Natural killer cell (primary cell): ENCODE results near the gene RBM44. TPM values are rescaled to one million over a fixed set of nuclear protein-coding genes. Genes with fewer than 3 reads are reported as not detected.

Experiments used
- ATAC-seq, 3 donors: fragments of 150-1000 bp in 2 of 3; fragments of 200-7000 bp in 1 of 3; cut with Tn5 transposase; 1 replicate in 1 of 3; 2 replicates in 2 of 3; pipeline ENCODE4 v1.10.0; 2021; ENCODE audit warnings: mild to moderate bottlenecking in 2 of 3, moderate library complexity in 2 of 3
- DNase-seq, 2 donors: peaks; one replicate each; pipeline versions ENCODE4 v3.0.0 to v3.0.0-alpha.2; 2013 to 2021; ENCODE audit warnings: mixed read lengths in 1 of 2
- H3K27ac ChIP-seq: one replicate; pipeline ENCODE4 v1.5.1; 2013; ENCODE audit warnings: mild to moderate bottlenecking, low read length
- H3K27me3 ChIP-seq: one replicate; pipeline ENCODE4 v1.6.1; 2013; ENCODE audit warnings: low read length; ENCODE audit not compliant: control insufficient read depth, insufficient read depth
- H3K36me3 ChIP-seq: one replicate; pipeline ENCODE4 v1.6.1; 2013; ENCODE audit warnings: low read length; ENCODE audit not compliant: control insufficient read depth, insufficient read depth
- H3K4me1 ChIP-seq: one replicate; pipeline ENCODE4 v1.6.1; 2013; ENCODE audit warnings: low read length; ENCODE audit not compliant: control insufficient read depth, insufficient read depth
- H3K4me3 ChIP-seq: one replicate; pipeline ENCODE4 v1.5.1; 2013; ENCODE audit warnings: low read length
- H3K9me3 ChIP-seq: one replicate; pipeline ENCODE4 v1.6.1; 2013; ENCODE audit warnings: low read length; ENCODE audit not compliant: control insufficient read depth, insufficient read depth
- H3K27ac Mint-ChIP-seq, 2 donors: one replicate each; pipeline ENCODE4 v1.8.0; 2022; ENCODE audit warnings: mild to moderate bottlenecking in 2 of 2, mixed read lengths in 2 of 2, moderate library complexity in 1 of 2
- H3K27me3 Mint-ChIP-seq, 2 donors: one replicate each; pipeline ENCODE4 v1.8.0; 2022; ENCODE audit warnings: low read depth in 2 of 2, mixed read lengths in 2 of 2
- H3K36me3 Mint-ChIP-seq: one replicate; pipeline ENCODE4 v1.8.0; 2022; ENCODE audit warnings: mixed read lengths
- H3K4me1 Mint-ChIP-seq, 2 donors: one replicate each; pipeline ENCODE4 v1.8.0; 2022; ENCODE audit warnings: mixed read lengths in 2 of 2
- H3K4me3 Mint-ChIP-seq: one replicate; pipeline ENCODE4 v1.8.0; 2022; ENCODE audit warnings: mild to moderate bottlenecking, moderate library complexity, mixed read lengths
- H3K9me3 Mint-ChIP-seq, 2 donors: one replicate each; pipeline ENCODE4 v1.8.0; 2022; ENCODE audit warnings: mixed read lengths in 2 of 2
- WGBS: methylation state at CpG from one replicate; pipeline ENCODE4 v1.1.7; 2013; ENCODE audit warnings: missing lambda C conversion rate; ENCODE audit not compliant: insufficient coverage; 5-methylcytosine and 5-hydroxymethylcytosine counted together
- intact Hi-C: fragments of 100-400 bp; cut with micrococcal nuclease; formaldehyde crosslinking; loops from one replicate; pipeline ENCODE4 v1.14.2; 2022
- total RNA-seq, 4 donors: library from RNA; stranded (reverse); fragments of 120-200 nt in 1 of 4; gene quantifications; one replicate each; pipeline versions ENCODE4 v1.2.3 to v1.2.4, GENCODE V29; 2013 to 2022
- TF ChIP-seq, protein P1 (sequence below): fragments of 200-600 bp; IDR thresholded peaks from one replicate; pipeline ENCODE4 v1.8.0; 2022; ENCODE audit warnings: antibody characterized with exemption

Gene RBM44
- total RNA-seq, 3 donors from 2014 or later (not counting 1 experiment from before 2014, with no cell fraction given) = 1.8 to 5.0 (median 2.9) TPM

GRCh38 chr2:237818066-237818473 is 19.5 kb downstream of the RBM44 start:
- no peak overlapping the region for H3K4me3 Mint-ChIP-seq
- no peaks in the 10 kb centered on the region for H3K36me3 ChIP-seq
- peak in 1 of 3 donors; percentile 73 for ATAC-seq
- H3K9me3 ChIP-seq = no peaks in the 10 kb centered on the region
- no peaks in the 10 kb centered on the region for H3K27me3 ChIP-seq
- H3K4me1 ChIP-seq = no peaks in the 10 kb centered on the region
- H3K4me1 Mint-ChIP-seq = no peaks in the 10 kb centered on the region
- H3K4me3 ChIP-seq = no peak overlapping the region
- H3K27ac Mint-ChIP-seq = no peak overlapping the region
- intact Hi-C loops = no loop called here
- WGBS = 65% methylated on average over 5 of the region's 5 CpGs
- peaks cover 0 to under 1% of the 10 kb centered on the region in 2 donors for H3K27me3 Mint-ChIP-seq
- no peaks in the 10 kb centered on the region for H3K9me3 Mint-ChIP-seq
- no peaks in the 10 kb centered on the region for H3K36me3 Mint-ChIP-seq
- TF ChIP-seq, protein P1, sequence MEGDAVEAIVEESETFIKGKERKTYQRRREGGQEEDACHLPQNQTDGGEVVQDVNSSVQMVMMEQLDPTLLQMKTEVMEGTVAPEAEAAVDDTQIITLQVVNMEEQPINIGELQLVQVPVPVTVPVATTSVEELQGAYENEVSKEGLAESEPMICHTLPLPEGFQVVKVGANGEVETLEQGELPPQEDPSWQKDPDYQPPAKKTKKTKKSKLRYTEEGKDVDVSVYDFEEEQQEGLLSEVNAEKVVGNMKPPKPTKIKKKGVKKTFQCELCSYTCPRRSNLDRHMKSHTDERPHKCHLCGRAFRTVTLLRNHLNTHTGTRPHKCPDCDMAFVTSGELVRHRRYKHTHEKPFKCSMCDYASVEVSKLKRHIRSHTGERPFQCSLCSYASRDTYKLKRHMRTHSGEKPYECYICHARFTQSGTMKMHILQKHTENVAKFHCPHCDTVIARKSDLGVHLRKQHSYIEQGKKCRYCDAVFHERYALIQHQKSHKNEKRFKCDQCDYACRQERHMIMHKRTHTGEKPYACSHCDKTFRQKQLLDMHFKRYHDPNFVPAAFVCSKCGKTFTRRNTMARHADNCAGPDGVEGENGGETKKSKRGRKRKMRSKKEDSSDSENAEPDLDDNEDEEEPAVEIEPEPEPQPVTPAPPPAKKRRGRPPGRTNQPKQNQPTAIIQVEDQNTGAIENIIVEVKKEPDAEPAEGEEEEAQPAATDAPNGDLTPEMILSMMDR = no peak
- H3K27ac ChIP-seq = no peak overlapping the region
- no peak for DNase-seq

GRCh38 chr2:237819231-237819630 is 20.7 kb downstream of the RBM44 start:
- intact Hi-C loops = no loop called here
- H3K36me3 ChIP-seq = no peaks in the 10 kb centered on the region
- Mint-ChIP-seq H3K9me3 (no peaks in the 10 kb centered on the region), H3K36me3 (no peaks in the 10 kb centered on the region), H3K4me1 (no peaks in the 10 kb centered on the region), H3K27me3 (no peaks in the 10 kb centered on the region), H3K27ac (no peak overlapping the region), H3K4me3 (no peak overlapping the region)
- no peak overlapping the region for H3K27ac ChIP-seq
- H3K27me3 ChIP-seq = no peaks in the 10 kb centered on the region
- TF ChIP-seq, protein P1 = no peak
- no peak for ATAC-seq
- DNase-seq = no peak
- H3K4me3 ChIP-seq = no peak overlapping the region
- no peaks in the 10 kb centered on the region for H3K9me3 ChIP-seq
- no peaks in the 10 kb centered on the region for H3K4me1 ChIP-seq
- whole genome bisulfite sequencing = no CpG with 5 or more reads among the region's 2 CpGs

- WGBS = 91% methylated on average over 1 of the region's 2 CpGs
- Mint-ChIP-seq H3K4me3 (no peak overlapping the region), H3K27ac (no peak overlapping the region), H3K4me1 (no peaks in the 10 kb centered on the region), H3K9me3 (no peaks in the 10 kb centered on the region), H3K27me3 (no peaks in the 10 kb centered on the region), H3K36me3 (no peaks in the 10 kb centered on the region)
- H3K36me3 ChIP-seq = no peaks in the 10 kb centered on the region
- H3K9me3 ChIP-seq = no peaks in the 10 kb centered on the region
- TF ChIP-seq, protein P1 = no peak
- H3K4me3 ChIP-seq = no peak overlapping the region
- no peaks in the 10 kb centered on the region for H3K27me3 ChIP-seq
- H3K27ac ChIP-seq = no peak overlapping the region
- intact Hi-C loops = no loop called here
- no peaks in the 10 kb centered on the region for H3K4me1 ChIP-seq
- ATAC-seq (no peak), DNase-seq (no peak)
Measured at GRCh38 chr2:237820421-237820820, 21.8 kb downstream of the RBM44 start.

DNA sequence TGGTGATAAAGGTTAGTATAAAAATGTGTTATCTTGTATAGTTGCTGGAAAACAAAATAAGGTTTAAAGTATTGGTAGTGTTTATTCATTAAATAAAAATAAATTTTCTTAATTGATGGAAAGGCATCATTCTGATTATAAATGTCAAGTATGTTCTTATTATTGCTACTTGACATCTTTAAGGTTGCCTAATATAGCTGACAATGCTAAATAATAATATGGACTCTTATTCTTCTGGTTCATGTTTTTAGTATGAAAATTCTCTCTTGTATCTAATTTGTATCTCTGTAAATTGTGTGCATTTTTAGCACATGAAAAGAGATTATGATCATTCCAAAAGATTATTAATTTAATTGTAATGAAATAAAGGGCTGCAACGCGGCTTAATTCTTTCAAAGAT is 25.0 kb downstream of the RBM44 start:
- intact Hi-C loops = no loop called here
- Mint-ChIP-seq H3K9me3 (no peaks in the 10 kb centered on the region), H3K27ac (no peak overlapping the region), H3K4me1 (no peaks in the 10 kb centered on the region), H3K4me3 (no peak overlapping the region), H3K36me3 (no peaks in the 10 kb centered on the region), H3K27me3 (no peaks in the 10 kb centered on the region)
- H3K4me3 ChIP-seq = no peak overlapping the region
- DNase-seq = no peak
- TF ChIP-seq, protein P1 = no peak
- no peaks in the 10 kb centered on the region for H3K9me3 ChIP-seq
- no CpG with 5 or more reads among the region's 2 CpGs for WGBS
- no peaks in the 10 kb centered on the region for H3K4me1 ChIP-seq
- no peaks in the 10 kb centered on the region for H3K36me3 ChIP-seq
- H3K27me3 ChIP-seq = no peaks in the 10 kb centered on the region
- ATAC-seq = no peak
- H3K27ac ChIP-seq = no peak overlapping the region
